Astrocyte of the hippocampus (primary cell): ENCODE data around the gene ATF7.
A peak's percentile ranks its signal among the peaks of the same experiment; 100 is the strongest.

Experiments used
- DNase-seq: peaks from one replicate; pipeline ENCODE4 v3.0.0; 2011; ENCODE audit warnings: low read depth, low spot score

The ATF7 gene

GRCh38 chr12:53524476-53524875, 101.7 kb downstream of the ATF7 start:
- no peak for DNase-seq

GRCh38 chr12:53523131-53523530, 103.1 kb downstream of the ATF7 start:
- no peak for DNase-seq

DNA sequence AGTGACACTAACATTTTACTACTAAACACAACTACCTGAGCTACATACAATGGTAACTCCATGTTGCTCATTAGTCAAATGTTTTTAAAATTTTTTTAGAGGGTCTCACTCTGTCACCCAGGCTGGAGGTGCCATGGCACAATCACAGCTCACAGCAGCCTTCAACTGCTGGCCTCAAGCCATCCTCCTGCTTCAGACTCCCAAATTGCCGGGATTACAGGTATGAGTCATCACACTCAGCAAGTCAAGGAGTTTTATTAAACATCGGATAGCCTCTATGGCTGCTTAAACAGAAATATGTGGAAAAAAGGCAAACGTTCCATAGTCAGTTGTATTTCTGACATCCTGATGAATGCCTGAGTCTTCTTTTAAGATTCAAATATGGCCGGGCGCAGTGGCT, 107.8 kb downstream of the ATF7 start:
- DNase-seq = no peak

GRCh38 chr12:53516758-53517455, 109.3 kb downstream of the ATF7 start:
- DNase-seq = no peak

GRCh38 chr12:53515291-53515680, 110.9 kb downstream of the ATF7 start:
- no peak for DNase-seq

DNA sequence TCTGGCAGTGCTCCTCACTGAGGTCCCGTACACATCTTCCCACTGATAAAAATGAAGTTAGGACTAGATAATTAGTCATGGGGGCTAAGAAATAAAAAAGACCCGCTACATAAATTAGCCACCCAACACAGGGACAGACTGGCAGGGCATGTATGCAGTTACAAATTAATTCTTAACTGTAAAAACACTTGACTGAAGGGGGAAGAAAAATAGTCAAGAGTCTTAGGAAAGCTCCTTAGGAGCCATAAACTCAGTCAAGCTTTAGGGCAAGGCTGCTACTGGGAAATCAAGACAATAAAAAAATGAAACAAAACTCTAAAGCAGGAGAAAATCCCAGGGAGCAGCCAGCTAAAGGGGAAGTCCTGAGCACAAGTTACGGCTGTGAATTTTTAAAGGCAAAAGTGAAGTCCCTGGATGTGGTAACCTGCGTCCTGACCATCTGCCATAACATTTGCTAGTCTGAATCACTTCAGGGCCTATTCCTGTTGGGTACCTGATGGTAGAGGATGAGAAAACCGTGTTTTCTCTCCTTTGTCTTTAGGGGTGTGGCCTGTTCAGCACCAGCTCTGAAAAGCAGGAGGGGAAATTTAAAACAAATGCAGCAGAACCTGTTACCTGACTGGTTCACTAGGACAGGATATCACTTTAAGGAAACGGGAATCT, 111.4 kb downstream of the ATF7 start:
- no peak for DNase-seq

DNA sequence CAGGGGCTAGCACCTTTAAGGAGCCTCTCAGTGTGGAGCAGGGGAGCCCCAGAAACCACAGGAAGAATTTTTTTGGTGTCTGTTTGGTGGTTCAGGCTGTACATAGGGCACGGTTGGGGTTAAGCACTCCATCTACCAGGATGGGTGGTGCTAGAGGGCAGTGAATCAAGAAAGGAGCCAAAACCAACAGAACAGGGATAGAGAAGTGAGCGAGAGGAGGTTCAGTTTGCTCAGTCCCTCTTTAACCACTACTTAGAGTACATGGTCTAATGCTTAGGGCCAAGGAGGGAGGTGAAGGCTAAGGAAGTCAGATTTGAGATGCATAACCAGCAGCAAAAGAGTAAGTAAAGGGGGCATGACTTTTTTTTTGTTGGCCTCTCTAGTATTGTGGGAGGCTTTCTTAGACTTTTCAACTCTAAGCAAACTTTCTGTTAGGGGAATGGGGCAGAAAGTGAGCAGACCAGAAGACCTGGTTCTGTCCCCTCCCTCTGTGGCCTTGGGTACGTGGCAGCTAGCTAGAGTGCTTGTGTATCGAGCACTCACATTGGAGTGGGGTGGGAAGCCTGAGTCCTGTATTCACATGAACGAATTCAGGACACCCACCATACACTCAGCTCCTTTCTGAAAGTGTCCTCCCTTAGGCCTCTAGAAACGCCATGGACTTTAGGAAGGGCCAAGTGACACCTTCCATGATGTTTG, 112.3 kb downstream of the ATF7 start:
- no peak for DNase-seq

- DNase-seq = no peak
These were observed 115.9 kb downstream of the ATF7 start for GRCh38 chr12:53510181-53510812.

- peak; percentile 88 for DNase-seq
These were observed 117.5 kb downstream of the ATF7 start for GRCh38 chr12:53508534-53509170.

- DNase-seq = no peak
These were observed 118.6 kb downstream of the ATF7 start for GRCh38 chr12:53507603-53507885.

DNA sequence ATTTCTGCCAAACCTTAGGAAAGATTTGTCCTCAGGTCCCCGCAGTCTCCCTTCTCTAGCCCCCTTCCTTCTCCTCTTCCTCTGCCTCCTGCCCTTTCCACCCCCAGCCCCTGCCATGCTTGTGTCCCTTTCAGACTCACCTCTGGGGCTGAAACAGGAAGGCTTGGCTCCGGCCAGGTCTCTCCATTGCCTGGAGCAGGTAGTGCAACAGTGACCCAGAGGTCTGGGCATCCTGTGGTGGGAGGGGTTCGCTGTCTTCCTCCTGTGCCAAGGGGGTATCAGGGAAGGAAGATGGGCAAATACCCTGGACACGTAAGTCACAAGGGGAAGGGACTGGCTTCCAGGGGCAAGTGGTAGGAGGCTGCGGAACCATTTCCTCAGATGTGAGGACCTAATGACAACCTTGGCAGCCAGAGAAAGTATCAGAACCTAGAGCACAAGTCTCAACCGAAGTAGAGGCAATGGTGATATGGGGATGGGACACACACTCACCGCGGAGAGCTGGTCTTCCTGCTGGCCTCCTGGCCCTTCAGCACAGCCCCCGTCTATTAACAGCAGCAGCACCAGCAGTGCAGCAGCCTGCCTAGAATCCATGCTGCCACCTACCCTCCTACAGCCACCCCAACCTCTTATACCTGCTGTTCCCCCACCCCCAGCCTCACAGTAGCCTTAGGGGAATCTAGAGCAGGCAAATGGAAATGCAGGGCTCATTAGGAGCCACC, 119.1 kb downstream of the ATF7 start, which contains the start of gene NPFF:
TSS of gene NPFF (minus strand) at position 604 of the 722 bp plus-strand sequence. CDS start at position 594, 10 bp downstream.
- DNase-seq = no peak

DNA sequence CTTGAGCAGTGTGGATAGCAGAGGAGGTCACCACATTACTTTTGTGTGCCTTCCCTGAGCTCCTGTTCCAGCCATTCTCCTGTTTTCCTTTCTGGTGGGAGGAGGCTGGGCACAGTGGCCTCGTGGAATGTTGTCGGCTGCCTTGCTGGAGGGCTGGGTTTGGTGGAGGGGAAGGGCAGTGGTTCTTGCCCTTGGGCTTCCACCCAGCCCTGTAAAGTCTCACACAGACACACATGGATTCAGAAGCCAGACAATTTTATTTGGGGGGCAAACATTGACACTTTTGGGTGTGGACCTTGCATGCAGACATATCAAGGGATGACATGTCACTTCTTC, 119.8 kb downstream of the ATF7 start:
- DNase-seq = peak; percentile 56

DNA sequence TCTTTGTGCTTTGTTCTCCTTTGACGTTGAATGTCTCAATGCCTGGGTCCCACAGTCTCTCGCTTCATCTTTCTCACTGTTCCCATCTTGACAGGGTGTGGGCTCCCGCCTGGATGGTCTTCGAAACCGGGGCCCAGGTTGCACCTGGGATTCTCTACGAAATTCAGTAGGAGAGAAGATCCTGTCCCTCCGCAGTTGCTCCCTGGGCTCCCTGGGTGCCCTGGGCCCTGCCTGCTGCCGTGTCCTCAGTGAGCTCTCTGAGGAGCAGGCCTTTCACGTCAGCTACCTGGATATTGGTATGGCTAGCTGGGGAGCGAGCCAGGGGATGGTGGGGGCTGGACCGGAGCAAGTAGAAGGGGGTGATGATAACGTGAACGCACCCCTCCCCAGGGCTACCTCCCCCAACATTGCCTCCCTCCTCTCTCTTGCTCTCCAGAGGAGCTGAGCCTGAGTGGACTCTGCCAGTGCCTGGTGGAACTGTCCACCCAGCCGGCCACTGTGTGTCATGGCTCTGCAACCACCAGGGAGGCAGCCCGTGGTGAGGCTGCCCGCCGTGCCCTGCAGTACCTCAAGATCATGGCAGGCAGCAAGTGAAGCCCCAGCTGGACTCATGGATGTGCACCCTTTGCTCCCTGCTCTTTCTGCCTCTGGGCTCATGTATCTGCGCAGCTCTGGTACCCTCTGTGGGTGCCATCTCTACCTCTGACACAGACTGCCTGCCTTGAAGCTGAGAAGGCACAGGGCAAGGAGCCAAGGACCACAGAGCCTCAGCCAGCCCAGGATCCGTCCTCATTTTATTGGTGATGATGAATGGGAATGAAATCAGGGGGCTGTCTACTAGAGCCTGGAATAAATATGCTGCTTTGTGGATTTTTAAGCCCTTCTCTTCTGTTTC, 120.4 kb downstream of the ATF7 start:
- DNase-seq = peak; percentile 65

GRCh38 chr12:53505086-53505485, 121.1 kb downstream of the ATF7 start:
- DNase-seq = peak; percentile 54

DNA sequence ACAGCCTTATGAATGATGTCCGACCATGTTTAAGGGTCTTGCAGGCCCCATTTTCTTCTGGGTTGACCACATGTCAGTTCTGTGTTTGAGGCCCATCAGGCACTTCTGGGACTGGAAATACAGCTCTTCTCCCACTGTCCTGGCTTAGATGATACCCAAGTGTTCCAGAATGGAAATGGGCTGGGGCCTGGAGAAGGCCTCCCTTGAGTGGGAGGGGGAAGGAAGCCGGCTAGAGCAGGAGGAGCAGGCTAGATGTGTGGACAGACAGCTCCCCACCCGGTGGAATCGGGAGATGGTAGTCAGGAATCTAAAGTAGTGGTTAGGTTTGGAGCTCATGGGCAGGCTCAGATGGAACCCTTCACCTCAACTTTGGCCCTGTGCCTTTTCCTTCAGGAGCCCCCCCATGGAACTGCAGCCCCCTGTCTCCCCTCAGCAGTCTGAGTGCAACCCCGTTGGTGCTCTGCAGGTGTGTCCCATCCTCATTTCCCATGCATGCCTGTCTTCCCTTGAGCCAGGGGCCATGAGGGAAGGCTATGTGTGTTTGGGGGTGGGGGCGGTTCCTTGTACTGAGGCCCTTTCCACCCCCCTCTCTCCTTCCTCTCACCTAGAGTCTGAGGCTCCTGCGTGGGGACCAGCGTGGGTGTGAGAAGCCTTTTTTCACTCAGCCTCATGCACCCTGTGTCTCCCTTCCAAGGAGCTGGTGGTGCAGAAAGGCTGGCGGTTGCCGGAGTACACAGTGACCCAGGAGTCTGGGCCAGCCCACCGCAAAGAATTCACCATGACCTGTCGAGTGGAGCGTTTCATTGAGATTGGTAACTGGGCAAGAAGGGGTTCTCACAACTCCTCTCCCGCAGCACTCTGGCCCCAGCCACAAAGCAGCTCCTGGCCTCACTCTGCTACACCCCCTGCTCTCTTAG, 121.9 kb downstream of the ATF7 start:
- DNase-seq = no peak

DNA sequence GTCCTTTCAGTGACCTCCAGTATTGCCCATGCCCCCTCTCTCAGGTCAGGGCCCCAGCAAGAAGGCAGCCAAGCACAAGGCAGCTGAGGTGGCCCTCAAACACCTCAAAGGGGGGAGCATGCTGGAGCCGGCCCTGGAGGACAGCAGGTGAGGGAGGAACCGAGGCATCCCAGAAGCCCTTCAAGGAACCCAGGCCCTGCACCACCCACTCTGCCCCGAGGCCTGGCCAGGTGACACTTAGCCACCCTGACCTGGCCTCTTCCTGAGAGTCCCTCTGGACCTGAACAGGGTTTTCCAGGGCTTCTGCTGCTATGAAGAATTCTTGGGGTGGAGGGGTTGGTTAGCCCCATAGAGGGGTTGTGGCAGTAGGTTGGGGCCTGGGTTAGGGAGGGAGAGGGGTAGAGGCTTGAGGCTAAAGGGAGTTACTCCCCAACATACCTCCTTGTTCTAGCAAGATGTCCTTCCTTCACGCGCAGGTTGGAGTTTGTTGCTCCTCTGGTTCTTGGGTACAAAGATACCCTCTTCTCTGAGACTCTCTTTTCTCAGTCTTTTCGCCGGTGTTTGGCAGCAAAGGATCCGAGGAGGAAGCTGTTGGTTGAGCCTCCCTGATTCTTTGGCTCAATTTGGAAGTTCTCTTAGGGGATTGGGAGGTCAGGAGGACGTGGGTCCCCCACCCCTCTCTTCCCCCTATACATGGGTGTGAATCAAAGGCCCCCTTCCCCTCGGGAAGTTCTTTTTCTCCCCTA, 123.0 kb downstream of the ATF7 start:
- no peak for DNase-seq

DNA sequence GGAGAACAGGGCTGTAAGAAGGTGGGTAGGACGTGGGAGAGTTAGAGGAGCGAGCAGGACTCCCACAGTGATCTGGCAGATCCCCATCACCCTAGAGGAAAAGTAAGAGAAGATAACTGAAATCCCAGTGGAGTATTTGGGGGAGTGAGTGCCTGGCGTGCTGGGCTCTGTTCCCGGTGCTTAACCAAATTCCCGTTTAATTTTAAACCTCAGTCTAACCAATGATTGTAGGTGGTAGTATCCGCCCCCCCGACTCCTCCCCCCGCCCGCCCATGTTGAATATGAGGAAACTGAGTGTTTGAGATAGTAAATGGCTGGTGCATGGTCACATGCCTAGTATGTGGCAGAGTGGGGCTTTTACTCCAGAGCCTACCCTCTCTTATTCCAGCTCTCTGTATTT, 123.9 kb downstream of the ATF7 start:
- DNase-seq = no peak

GRCh38 chr12:53501615-53502181, 124.5 kb downstream of the ATF7 start:
- no peak for DNase-seq
